Activated T-cell treated with anti-CD3 and anti-CD28 coated beads, Interleukin-2, amount 50 U/mL, for 48 hours (primary cell): ENCODE measurements around the gene KLHL22.
"Not testable (repeated sequence)": the region's sequence is repeated elsewhere in the genome, so short reads cannot be mapped to it uniquely, and the experiment has no call there.

Source experiments
- DNase-seq, 2 experiments: peaks; one replicate each; pipeline ENCODE4 v3.0.0-alpha.2; 2020

The KLHL22 gene

DNA sequence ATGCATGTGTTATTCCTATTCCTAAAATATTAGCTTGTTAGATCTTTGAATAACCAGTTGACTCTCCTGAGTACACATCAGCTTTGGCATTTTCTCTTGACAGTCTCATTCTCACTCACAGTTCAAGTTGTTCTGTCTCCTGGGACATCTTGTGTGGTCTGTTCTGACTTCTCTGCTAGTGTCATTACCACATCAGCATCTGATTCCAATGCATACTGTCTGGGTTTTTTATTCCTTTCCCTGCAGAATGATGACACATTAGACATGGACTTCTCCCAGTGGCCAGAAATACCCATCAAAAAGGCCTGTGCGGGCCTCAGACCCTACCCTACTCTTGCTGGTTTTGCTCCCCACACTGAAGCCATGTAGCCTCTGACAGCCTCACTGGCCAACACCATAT lies 99.0 kb downstream of the KLHL22 start:
- DNase-seq, result no peak

GRCh38 chr22:20395907-20396287 lies 99.7 kb downstream of the KLHL22 start:
- no peak for DNase-seq

GRCh38 chr22:20395181-20395906 lies 100.3 kb downstream of the KLHL22 start:
- DNase-seq, result no peak

GRCh38 chr22:20393705-20394476 lies 101.7 kb downstream of the KLHL22 start, which contains the start of gene ZNF74:
Gene ZNF74, plus strand, starts transcription at chr22:20394151. Its CDS starts 478 bp downstream, at chr22:20394629.
- peak; percentile 85 to 88 for DNase-seq

GRCh38 chr22:20392983-20393704 lies 102.5 kb downstream of the KLHL22 start:
- DNase-seq, result no peak

- not testable (repeated sequence) for DNase-seq
These were observed 103.2 kb downstream of the KLHL22 start for GRCh38 chr22:20392365-20392881.
